ENCODE results near the gene ENTHD1.

GRCh38 chr22:39943337-39943736 lies 49.8 kb upstream of the ENTHD1 start:
- no peak for TF ChIP-seq POLR2AphosphoS5 (IDR thresholded peaks at IDR 0.05; ENCODE audit: low read depth, low read length)
- TF ChIP-seq TAF1 (IDR thresholded peaks at IDR 0.05; ENCODE audit: borderline replicate concordance, low read depth, low read length): no peak
